H1 (cell line): ENCODE measurements around the gene PYY. TPM values are rescaled to one million over a fixed set of nuclear protein-coding genes. Genes with fewer than 3 reads are reported as not detected.

Experiments used
- CTCF ChIA-PET: fragments of 300-600 bp; sonication (Branson Sonifier 250); formaldehyde crosslinking; loops from one replicate; lab custom pipeline; 2021; ENCODE audit not compliant: partially characterized antibody; lab: Charles Lee
- POLR2A ChIA-PET: fragments of 300-600 bp; sonication (Branson Sonifier 250); formaldehyde crosslinking; loops from one replicate; lab custom pipeline; 2021; ENCODE audit warnings: inconsistent platforms; ENCODE audit not compliant: partially characterized antibody; lab: Charles Lee
- DNase-seq, 2 experiments: peaks; one replicate each; pipeline versions ENCODE4 v3.0.0 to v3.0.0-alpha.2; 2010 to 2022; ENCODE audit warnings: low spot score in 2 of 2, low read depth in 1 of 2, mixed read lengths in 1 of 2
- FAIRE-seq: peaks from 2 replicates; lab custom pipeline; 2011; peaks lifted over from hg19 to GRCh38; lab: Jason Lieb, UNC
- H2AFZ ChIP-seq: 2 replicates; pipeline ENCODE4 v1.8.1; 2012; ENCODE audit warnings: low read length, inconsistent platforms
- H2AK5ac ChIP-seq: 2 replicates; pipeline ENCODE4 v1.6.1; 2013; ENCODE audit warnings: low read depth, low read length
- H2BK120ac ChIP-seq: replicated peaks from 2 replicates; pipeline ENCODE3; 2013; ENCODE audit warnings: low read depth, low read length, inconsistent platforms
- H2BK12ac ChIP-seq: 2 replicates; pipeline ENCODE4 v1.6.1; 2013; ENCODE audit warnings: low read depth, low read length
- H2BK15ac ChIP-seq: 2 replicates; pipeline ENCODE4 v1.6.1; 2013; ENCODE audit warnings: low read length
- H2BK20ac ChIP-seq: 2 replicates; pipeline ENCODE4 v1.6.1; 2013; ENCODE audit warnings: low read length
- H2BK5ac ChIP-seq: 2 replicates; pipeline ENCODE4 v1.6.1; 2013; ENCODE audit warnings: low read depth, low read length
- H3K14ac ChIP-seq: 2 replicates; pipeline ENCODE4 v1.6.1; 2013; ENCODE audit warnings: inconsistent platforms; ENCODE audit not compliant: insufficient read length
- H3K18ac ChIP-seq: 2 replicates; pipeline ENCODE4 v1.6.1; 2013; ENCODE audit warnings: low read length; ENCODE audit errors: extremely low read depth
- H3K23ac ChIP-seq: 2 replicates; pipeline ENCODE4 v1.6.1; 2013; ENCODE audit warnings: inconsistent platforms; ENCODE audit not compliant: insufficient read length
- H3K23me2 ChIP-seq: 2 replicates; pipeline ENCODE4 v1.6.1; 2013; ENCODE audit warnings: low read depth, low read length
- H3K27ac ChIP-seq: 2 replicates; pipeline ENCODE4 v1.6.1; 2011; ENCODE audit warnings: low read depth, low read length, inconsistent platforms
- H3K27me3 ChIP-seq, 4 experiments: replicated peaks in 1 of 4; 1 replicate in 1 of 4; 2 replicates in 3 of 4; pipeline versions ENCODE4 v1.6.1 to v1.8.1; 2011 to 2013; ENCODE audit warnings: low read length in 3 of 4, mild to moderate bottlenecking in 3 of 4, inconsistent platforms in 2 of 4, mixed read lengths in 2 of 4, moderate library complexity in 1 of 4; ENCODE audit not compliant: control insufficient read depth in 3 of 4, insufficient read depth in 3 of 4; ENCODE audit errors: extremely low read depth in 1 of 4
- H3K36me3 ChIP-seq, 4 experiments: 2 replicates each; pipeline versions ENCODE4 v1.6.1 to v1.8.1; 2011 to 2013; ENCODE audit warnings: mild to moderate bottlenecking in 4 of 4, low read length in 3 of 4, moderate library complexity in 2 of 4, control low read depth in 1 of 4, inconsistent platforms in 1 of 4; ENCODE audit not compliant: insufficient read depth in 4 of 4, control insufficient read depth in 2 of 4
- H3K4ac ChIP-seq: replicated peaks from 2 replicates; pipeline ENCODE3; 2013; ENCODE audit warnings: low read length, low read depth, mixed read lengths, inconsistent platforms; ENCODE audit not compliant: insufficient read length
- H3K4me1 ChIP-seq, 4 experiments: replicated peaks in 1 of 4; 1 replicate in 1 of 4; 2 replicates in 3 of 4; pipeline versions ENCODE4 v1.6.1 to v1.8.1; 2011 to 2013; ENCODE audit warnings: low read length in 3 of 4, inconsistent platforms in 2 of 4, mixed read lengths in 1 of 4; ENCODE audit not compliant: insufficient read depth in 4 of 4, control insufficient read depth in 3 of 4
- H3K4me2 ChIP-seq, 2 experiments: 2 replicates each; pipeline versions ENCODE4 v1.6.1 to v1.8.1; 2011 to 2013; ENCODE audit warnings: low read depth in 2 of 2, low read length in 2 of 2, control low read depth in 1 of 2, inconsistent platforms in 1 of 2, mild to moderate bottlenecking in 1 of 2; ENCODE audit not compliant: insufficient read depth in 1 of 2
- H3K4me3 ChIP-seq, 4 experiments: fragments of 200-600, 300-600 bp in 1 of 4; sonication (generic), shearing (Covaris generic), sonication (Bioruptor Twin) in 1 of 4; 2 replicates each; pipeline versions ENCODE4 v1.5.1 to v1.8.1; 2011 to 2016; ENCODE audit warnings: low read length in 4 of 4, low read depth in 3 of 4, control low read depth in 2 of 4, inconsistent platforms in 2 of 4, mild to moderate bottlenecking in 2 of 4, mixed read lengths in 1 of 4, moderate library complexity in 1 of 4; ENCODE audit not compliant: insufficient read depth in 2 of 4; ENCODE audit errors: extremely low read depth in 1 of 4
- H3K56ac ChIP-seq: replicated peaks from 2 replicates; pipeline ENCODE3; 2013; ENCODE audit warnings: low read depth, mild to moderate bottlenecking, mixed read lengths, low read length, inconsistent platforms; ENCODE audit not compliant: insufficient read length
- H3K79me1 ChIP-seq: 2 replicates; pipeline ENCODE4 v1.6.1; 2013; ENCODE audit warnings: low read depth, low read length, control low read depth
- H3K79me2 ChIP-seq, 2 experiments: 2 replicates each; pipeline versions ENCODE4 v1.6.1 to v1.8.1; 2012 to 2013; ENCODE audit warnings: low read length in 2 of 2, mild to moderate bottlenecking in 2 of 2, inconsistent platforms in 1 of 2; ENCODE audit not compliant: insufficient read depth in 2 of 2, control insufficient read depth in 1 of 2
- H3K9ac ChIP-seq, 4 experiments: replicated peaks in 1 of 4; 1 replicate in 1 of 4; 2 replicates in 3 of 4; pipeline versions ENCODE4 v1.6.1 to v1.8.1; 2011 to 2013; ENCODE audit warnings: low read depth in 3 of 4, low read length in 3 of 4, control low read depth in 2 of 4, mild to moderate bottlenecking in 2 of 4, moderate library complexity in 2 of 4, inconsistent platforms in 1 of 4; ENCODE audit errors: extremely low read depth in 1 of 4
- H3K9me3 ChIP-seq, 2 experiments: 2 replicates each; pipeline versions ENCODE4 v1.6.1 to v1.8.1; 2012 to 2013; ENCODE audit warnings: mild to moderate bottlenecking in 2 of 2, moderate library complexity in 2 of 2, control low read depth in 1 of 2, inconsistent platforms in 1 of 2, low read depth in 1 of 2, low read length in 1 of 2, mixed read lengths in 1 of 2; ENCODE audit not compliant: insufficient read depth in 2 of 2
- H4K20me1 ChIP-seq, 2 experiments: replicated peaks in 1 of 2; 2 replicates each; pipeline versions ENCODE3 to v1.8.1; 2011 to 2013; ENCODE audit warnings: inconsistent platforms in 2 of 2, low read length in 2 of 2, mild to moderate bottlenecking in 1 of 2; ENCODE audit not compliant: insufficient read depth in 2 of 2, control insufficient read depth in 1 of 2
- H4K5ac ChIP-seq: 2 replicates; pipeline ENCODE4 v1.6.1; 2013; ENCODE audit warnings: low read length, low read depth, mixed read lengths, inconsistent platforms; ENCODE audit not compliant: insufficient read length
- H4K8ac ChIP-seq: 2 replicates; pipeline ENCODE4 v1.8.0; 2013; ENCODE audit warnings: mild to moderate bottlenecking, moderate library complexity, low read length, inconsistent platforms; ENCODE audit not compliant: insufficient read depth; ENCODE audit errors: extremely low read depth
- H4K91ac ChIP-seq: replicated peaks from 2 replicates; pipeline ENCODE3; 2013; ENCODE audit warnings: low read length, mixed read lengths, inconsistent platforms; ENCODE audit not compliant: insufficient read length
- ASH2L ChIP-seq: fragments of 200-600, 300-600 bp; sonication (generic); IDR thresholded peaks from one replicate; pipeline ENCODE4 v1.7.1; 2017; ENCODE audit warnings: low read length
- BCL11A ChIP-seq, 2 experiments: IDR thresholded peaks; one replicate each; pipeline ENCODE4 v1.6.1; 2011; ENCODE audit warnings: low read depth in 2 of 2, low read length in 2 of 2, mild to moderate bottlenecking in 2 of 2
- CBX8 ChIP-seq: fragments of 300-800, 300-1000 bp; sonication (generic); IDR thresholded peaks from 2 replicates; pipeline ENCODE4 v1.7.1; 2016; ENCODE audit warnings: low read depth, low read length, borderline replicate concordance
- CEBPB ChIP-seq: IDR thresholded peaks from 2 replicates; pipeline ENCODE4 v1.6.1; 2012; ENCODE audit warnings: low read depth, low read length
- HDAC6 ChIP-seq: IDR thresholded peaks from one replicate; pipeline ENCODE4 v1.7.1; 2012; ENCODE audit warnings: low read depth, mild to moderate bottlenecking, inconsistent platforms, low read length, moderate library complexity
- JUND ChIP-seq: IDR thresholded peaks from 2 replicates; pipeline ENCODE4 v1.6.1; 2011; ENCODE audit warnings: mild to moderate bottlenecking, improper control_type of control experiment, low read length
- KDM5A ChIP-seq: fragments of 200-600 bp; IDR thresholded peaks from 2 replicates; pipeline ENCODE4 v1.7.1; 2012; ENCODE audit warnings: mild to moderate bottlenecking, low read length, inconsistent platforms, mixed read lengths
- PHF8 ChIP-seq: fragments of 200-600 bp; sonication (generic); conservative IDR thresholded peaks from 2 replicates; pipeline ENCODE4 v1.7.1; 2012; ENCODE audit warnings: low read depth, mild to moderate bottlenecking, inconsistent platforms, low read length, moderate library complexity
- POLR2AphosphoS5 ChIP-seq: IDR thresholded peaks from 2 replicates; pipeline ENCODE4 v1.6.1; 2011; ENCODE audit warnings: low read depth, low read length
- RXRA ChIP-seq: IDR thresholded peaks from 2 replicates; pipeline ENCODE4 v1.6.1; 2011; ENCODE audit warnings: low read depth, mild to moderate bottlenecking, low read length, moderate library complexity; ENCODE audit not compliant: insufficient read depth
- SUZ12 ChIP-seq: fragments of 200-600 bp; sonication (generic); IDR thresholded peaks from 2 replicates; pipeline ENCODE4 v1.6.1; 2012; ENCODE audit warnings: mild to moderate bottlenecking, inconsistent platforms, low read length, moderate library complexity, mixed read lengths
- USF2 ChIP-seq: IDR thresholded peaks from 2 replicates; pipeline ENCODE4 v1.6.1; 2011; ENCODE audit warnings: low read length, improper control_type of control experiment
- ZNF274 ChIP-seq: IDR thresholded peaks from 2 replicates; pipeline ENCODE4 v1.7.0; 2012; ENCODE audit warnings: low read length, borderline replicate concordance; ENCODE audit errors: extremely low read depth
- WGBS, 2 experiments: shearing (Covaris generic) in 1 of 2; methylation state at CpG; one replicate each; pipeline versions ENCODE4 v1.1.6 to v1.1.7; 2013 to 2015; ENCODE audit warnings: low lambda C conversion rate in 2 of 2, mixed read lengths in 2 of 2, inconsistent platforms in 1 of 2, low coverage in 1 of 2, missing lambda C conversion rate in 1 of 2; ENCODE audit not compliant: insufficient replicate concordance in 2 of 2, insufficient coverage in 1 of 2, insufficient read length in 1 of 2; ENCODE audit errors: extremely low coverage in 1 of 2, missing lambda C conversion rate in 1 of 2; 5-methylcytosine and 5-hydroxymethylcytosine counted together
- polyA plus RNA-seq, 7 experiments: library from polyadenylated mRNA; depleted of rRNA in 3 of 7; stranded (reverse) in 5 of 7; unstranded in 2 of 7; fragments of >200 nt in 5 of 7; fragments of 200-250 nt in 2 of 7; gene quantifications; 1 replicate in 5 of 7; 2 replicates in 1 of 7; 4 replicates in 1 of 7; pipeline versions ENCODE4 v1.2.1 to v1.2.3, GENCODE V29; 2011 to 2013; ENCODE audit warnings: missing spikeins in 2 of 7, mixed read lengths in 2 of 7
- total RNA-seq: library from RNA; stranded (reverse); fragmentation: NEBNext Ultra II Directional; extraction: Animal tissue kit (Norgen Biotek cat#: 25700); gene quantifications from 2 replicates; pipeline ENCODE4 v1.2.1, GENCODE V29; 2021

PYY gene
- total and polyA plus RNA-seq, 2 of the 8 experiments (the other 6 are each of a cell fraction or from before 2014, with no cell fraction given), result 0.93 to 3.4 TPM

GRCh38 chr17:43936434-43936833, 17.3 kb downstream of the PYY start:
- peaks cover 1 to 31% (median 22%) of the 10 kb centered on the region in 4 experiments for H3K27me3 ChIP-seq
- no peak overlapping the region for H3K9ac ChIP-seq
- CTCF ChIA-PET, result interaction anchor here (0.6 to 13.3 kb wide), 9 partner anchors 10 to 58 kb away, joined by 3 to 416 read pairs (median 7); partner anchors contain the start of genes MPP2 and NAGS
- H3K56ac ChIP-seq, result no peak overlapping the region
- no peaks in the 10 kb centered on the region for H3K9me3 ChIP-seq
- H3K14ac ChIP-seq, result no peak overlapping the region
- no peaks in the 10 kb centered on the region for H3K79me1 ChIP-seq
- peaks cover 0 to 15% (median 7%) of the 10 kb centered on the region in 4 experiments; a peak in 6 of 7 replicates for H3K4me1 ChIP-seq
- H4K20me1 ChIP-seq, result no peaks in the 10 kb centered on the region
- 84% methylated on average over 3 of the region's 3 CpGs; no CpG with 5 or more reads in 1 of the 2 experiments for WGBS, 2 experiments
- TF ChIP-seq USF2 (no peak), POLR2AphosphoS5 (no peak), RXRA (no peak), PHF8 (no peak), CBX8 (no peak), BCL11A (IDR thresholded peaks at IDR 0.05; ENCODE audit: low read depth in 2 of 2, low read length in 2 of 2) (no peak), ZNF274 (no peak), SUZ12 (no peak), HDAC6 (no peak), ASH2L (no peak), JUND (no peak), KDM5A (no peak), CEBPB (no peak)
- TF ChIP-seq, all 59 proteins: peak for 0
- H2AK5ac ChIP-seq, result no peak overlapping the region
- H3K4me2 ChIP-seq, result no peak overlapping the region
- no peak overlapping the region for H4K5ac ChIP-seq
- H2BK15ac ChIP-seq, result no peak overlapping the region
- H2BK12ac ChIP-seq, result no peak overlapping the region
- H2BK5ac ChIP-seq, result no peak overlapping the region
- no peak overlapping the region for H3K4me3 ChIP-seq
- no peak overlapping the region for H3K27ac ChIP-seq
- no peaks in the 10 kb centered on the region for H3K79me2 ChIP-seq
- H4K91ac ChIP-seq, result no peak overlapping the region
- no peak overlapping the region for H3K18ac ChIP-seq
- H3K4ac ChIP-seq, result no peak overlapping the region
- POLR2A ChIA-PET, result interaction anchor here (1.3 kb wide), 1 partner anchor 85 kb away, joined by 3 read pairs; no protein-coding TSS in a partner anchor
- no peaks in the 10 kb centered on the region for H3K36me3 ChIP-seq
- no peaks in the 10 kb centered on the region; the same call in 1 of the 2 replicates for H3K23me2 ChIP-seq
- H4K8ac ChIP-seq, result no peak overlapping the region
- H2BK120ac ChIP-seq, result no peak overlapping the region
- no peak overlapping the region for H2BK20ac ChIP-seq
- DNase-seq (no peak), FAIRE-seq (no peak)
- H2AFZ ChIP-seq, result no peak overlapping the region
- H3K23ac ChIP-seq, result no peak overlapping the region
